NT2/D1 (cell line): Measurements from ENCODE around the gene COL20A1.
A peak's percentile ranks its signal among the peaks of the same experiment; 100 is the strongest.

Source experiments
- DNase-seq: peaks from one replicate; pipeline ENCODE4 v3.0.0-alpha.2; 2011; ENCODE audit warnings: low read depth, low spot score
- H3K27me3 ChIP-seq: 2 replicates; pipeline ENCODE4 v1.6.0; 2011; ENCODE audit warnings: mild to moderate bottlenecking; ENCODE audit not compliant: insufficient read length, insufficient read depth
- H3K36me3 ChIP-seq: 2 replicates; pipeline ENCODE4 v1.6.1; 2011; ENCODE audit warnings: mild to moderate bottlenecking, low read length, mixed read lengths; ENCODE audit not compliant: insufficient read depth, insufficient read length
- H3K4me1 ChIP-seq: 2 replicates; pipeline ENCODE4 v1.5.1; 2011; ENCODE audit not compliant: insufficient read depth, insufficient read length
- H3K4me3 ChIP-seq: 2 replicates; pipeline ENCODE4 v1.5.1; 2011; ENCODE audit warnings: low read depth; ENCODE audit not compliant: insufficient read length
- H3K9ac ChIP-seq: 2 replicates; pipeline ENCODE4 v1.6.0; 2011; ENCODE audit warnings: low read depth; ENCODE audit not compliant: insufficient read length
- H3K9me3 ChIP-seq: 2 replicates; pipeline ENCODE4 v1.5.1; 2011; ENCODE audit warnings: mild to moderate bottlenecking, low read length; ENCODE audit not compliant: insufficient read depth
- SUZ12 ChIP-seq: IDR thresholded peaks from 2 replicates; pipeline ENCODE4 v1.6.1; 2011; ENCODE audit not compliant: insufficient read length, insufficient read depth; ENCODE audit errors: extremely low read depth
- YY1 ChIP-seq: IDR thresholded peaks from 2 replicates; pipeline ENCODE4 v1.6.1; 2011; ENCODE audit not compliant: insufficient read length, insufficient read depth
- ZNF274 ChIP-seq: IDR thresholded peaks from 2 replicates; pipeline ENCODE4 v1.6.1; 2011; ENCODE audit warnings: mild to moderate bottlenecking, low read depth, low read length

COL20A1 gene

DNA sequence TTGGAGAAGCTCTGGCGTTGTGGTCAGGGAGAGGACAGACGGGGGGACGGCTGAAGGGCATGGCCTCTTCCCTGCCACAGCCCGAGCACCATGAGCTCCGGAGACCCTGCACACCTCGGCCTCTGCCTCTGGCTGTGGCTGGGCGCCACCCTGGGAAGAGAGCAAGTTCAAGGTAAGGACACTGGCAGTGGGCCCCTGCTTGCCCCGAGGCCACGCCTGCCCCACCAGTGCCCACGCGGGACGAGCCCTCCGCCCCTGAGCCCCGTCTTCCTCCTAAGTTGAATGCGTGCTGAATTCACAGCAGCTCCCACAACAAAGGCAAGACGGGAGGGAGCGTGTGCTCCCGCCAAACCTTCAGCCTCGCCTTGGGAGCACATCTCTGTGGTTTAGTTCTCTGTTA lies 2.0 kb downstream of the COL20A1 start:
- TF ChIP-seq YY1, result no peak
- TF ChIP-seq SUZ12, result no peak
- TF ChIP-seq ZNF274, result no peak
- Histone ChIP-seq H3K9ac (peak overlapping the region; percentile 21), H3K36me3 (peaks cover 23% of the 10 kb centered on the region), H3K27me3 (no peaks in the 10 kb centered on the region), H3K4me3 (no peak overlapping the region), H3K9me3 (no peaks in the 10 kb centered on the region), H3K4me1 (peaks cover 44% of the 10 kb centered on the region)
- DNase-seq, result no peak

DNA sequence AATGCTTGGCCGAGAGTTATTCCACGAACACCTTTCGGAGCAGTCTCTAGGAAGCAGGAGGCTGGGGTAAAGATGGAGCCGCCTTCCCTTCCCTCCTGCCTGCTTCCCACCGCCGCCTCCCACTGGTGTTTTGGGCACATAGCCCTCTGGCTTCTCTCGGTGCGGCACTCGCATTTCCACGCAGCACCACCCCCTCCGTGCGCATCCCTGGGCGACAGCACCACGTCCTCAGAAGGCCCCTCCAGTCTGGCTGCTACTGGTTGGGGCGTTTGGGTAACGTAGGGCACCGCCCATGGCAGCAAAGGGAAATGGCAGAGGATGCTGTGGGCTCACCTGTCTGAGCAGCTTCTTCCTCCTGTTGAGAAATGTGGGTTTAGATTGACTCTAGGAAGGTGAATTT lies 2.4 kb downstream of the COL20A1 start:
- Histone ChIP-seq H3K4me1 (peaks cover 40% of the 10 kb centered on the region), H3K27me3 (no peaks in the 10 kb centered on the region), H3K9ac (no peak overlapping the region), H3K9me3 (no peaks in the 10 kb centered on the region), H3K4me3 (no peak overlapping the region), H3K36me3 (peaks cover 19% of the 10 kb centered on the region)
- TF ChIP-seq YY1 (no peak), SUZ12 (no peak), ZNF274 (no peak)
- DNase-seq, result peak; percentile 25

DNA sequence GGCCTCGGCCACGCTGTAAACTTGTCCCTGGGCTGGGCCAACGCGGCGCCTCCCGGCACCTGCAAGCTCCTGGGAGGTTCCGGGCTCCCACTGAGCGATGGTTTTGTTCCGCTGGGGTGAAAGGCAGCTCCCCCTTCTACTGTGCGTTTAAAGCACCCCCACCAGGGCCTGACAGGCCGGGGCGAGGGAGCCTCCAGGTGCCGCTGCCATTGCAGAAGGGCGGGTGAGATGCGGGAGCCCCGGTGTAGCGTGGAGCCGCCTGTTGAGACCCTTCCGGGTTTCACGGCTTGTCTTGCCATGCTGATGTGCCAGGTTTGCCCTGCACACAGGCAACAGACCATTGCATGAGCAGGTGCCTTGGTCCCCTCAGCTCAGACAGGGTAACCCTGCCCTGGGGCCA lies 2.9 kb downstream of the COL20A1 start:
- DNase-seq, result no peak
- Histone ChIP-seq H3K9ac (no peak overlapping the region), H3K4me1 (peaks cover 37% of the 10 kb centered on the region), H3K27me3 (no peaks in the 10 kb centered on the region), H3K9me3 (no peaks in the 10 kb centered on the region), H3K4me3 (no peak overlapping the region), H3K36me3 (peaks cover 15% of the 10 kb centered on the region)
- TF ChIP-seq SUZ12, result no peak
- TF ChIP-seq YY1, result no peak

DNA sequence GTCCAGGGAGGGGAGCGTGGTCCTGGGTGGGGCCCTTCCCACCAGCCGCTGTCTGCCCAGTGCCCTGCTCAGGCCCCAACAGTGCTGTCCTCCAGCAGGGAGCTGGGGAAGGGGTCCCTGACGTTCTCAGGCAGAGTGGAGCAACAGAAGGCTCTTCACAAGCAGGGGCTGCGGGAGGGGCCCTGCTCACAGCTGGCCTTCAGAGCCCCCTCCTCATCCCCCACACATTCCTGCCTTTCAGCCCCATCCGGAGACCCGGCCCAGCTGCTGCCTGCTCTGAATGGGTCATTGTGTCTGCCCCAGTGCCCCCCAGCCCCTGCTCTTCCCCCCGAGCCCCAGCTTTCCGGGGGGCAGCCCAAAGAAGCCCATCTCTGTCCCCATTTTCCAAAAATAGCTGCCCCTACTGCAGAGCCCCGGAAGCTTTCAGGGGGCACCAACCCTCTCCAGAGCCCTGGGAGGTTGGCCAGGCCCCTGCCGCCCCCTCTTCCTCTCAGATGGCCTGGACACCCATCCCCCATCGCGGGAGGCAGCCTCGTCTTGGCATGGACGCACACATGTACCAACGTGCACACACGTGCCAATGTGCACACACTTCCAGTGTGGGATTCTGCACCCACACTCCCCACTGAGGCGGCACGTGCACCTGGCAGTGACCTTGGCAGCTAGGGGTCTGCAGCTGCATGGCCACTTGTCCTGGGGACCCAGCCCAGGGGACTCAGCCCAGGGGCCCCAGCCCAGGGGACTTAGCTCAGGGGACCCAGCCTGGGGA lies 3.7 kb downstream of the COL20A1 start:
- H3K4me1 ChIP-seq, result peaks cover 31% of the 10 kb centered on the region
- no peaks in the 10 kb centered on the region for H3K9me3 ChIP-seq
- TF ChIP-seq SUZ12 (no peak), ZNF274 (no peak), YY1 (no peak)
- H3K9ac ChIP-seq, result peak overlapping the region; percentile 22
- H3K36me3 ChIP-seq, result peaks cover 7% of the 10 kb centered on the region
- DNase-seq, result no peak
- no peaks in the 10 kb centered on the region for H3K27me3 ChIP-seq
- no peak overlapping the region for H3K4me3 ChIP-seq

DNA sequence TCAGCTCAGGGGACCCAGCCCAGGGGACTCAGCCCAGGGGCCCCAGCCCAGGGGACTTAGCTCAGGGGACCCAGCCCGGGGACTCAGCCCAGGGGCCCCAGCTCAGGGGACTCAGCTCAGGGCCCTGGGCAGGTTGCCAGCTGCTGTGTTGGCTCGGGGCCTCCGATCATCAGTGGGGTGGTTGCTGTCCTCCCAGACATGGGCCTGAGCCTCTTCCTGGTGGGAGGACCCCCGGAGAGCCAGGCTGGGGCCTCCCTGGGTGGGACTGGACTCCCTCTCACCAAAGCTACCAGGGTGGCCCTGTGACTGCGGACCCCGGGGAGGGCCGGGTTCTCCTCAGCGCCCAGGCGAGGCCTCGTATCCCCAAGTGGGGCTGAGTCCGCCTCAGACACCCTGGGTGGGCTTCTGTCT lies 4.4 kb downstream of the COL20A1 start:
- Histone ChIP-seq H3K4me3 (no peak overlapping the region), H3K9me3 (no peaks in the 10 kb centered on the region), H3K4me1 (peaks cover 30% of the 10 kb centered on the region), H3K9ac (no peak overlapping the region), H3K36me3 (peaks cover under 1% of the 10 kb centered on the region), H3K27me3 (no peaks in the 10 kb centered on the region)
- no peak for TF ChIP-seq ZNF274
- no peak for TF ChIP-seq YY1
- TF ChIP-seq SUZ12, result no peak
- no peak for DNase-seq

DNA sequence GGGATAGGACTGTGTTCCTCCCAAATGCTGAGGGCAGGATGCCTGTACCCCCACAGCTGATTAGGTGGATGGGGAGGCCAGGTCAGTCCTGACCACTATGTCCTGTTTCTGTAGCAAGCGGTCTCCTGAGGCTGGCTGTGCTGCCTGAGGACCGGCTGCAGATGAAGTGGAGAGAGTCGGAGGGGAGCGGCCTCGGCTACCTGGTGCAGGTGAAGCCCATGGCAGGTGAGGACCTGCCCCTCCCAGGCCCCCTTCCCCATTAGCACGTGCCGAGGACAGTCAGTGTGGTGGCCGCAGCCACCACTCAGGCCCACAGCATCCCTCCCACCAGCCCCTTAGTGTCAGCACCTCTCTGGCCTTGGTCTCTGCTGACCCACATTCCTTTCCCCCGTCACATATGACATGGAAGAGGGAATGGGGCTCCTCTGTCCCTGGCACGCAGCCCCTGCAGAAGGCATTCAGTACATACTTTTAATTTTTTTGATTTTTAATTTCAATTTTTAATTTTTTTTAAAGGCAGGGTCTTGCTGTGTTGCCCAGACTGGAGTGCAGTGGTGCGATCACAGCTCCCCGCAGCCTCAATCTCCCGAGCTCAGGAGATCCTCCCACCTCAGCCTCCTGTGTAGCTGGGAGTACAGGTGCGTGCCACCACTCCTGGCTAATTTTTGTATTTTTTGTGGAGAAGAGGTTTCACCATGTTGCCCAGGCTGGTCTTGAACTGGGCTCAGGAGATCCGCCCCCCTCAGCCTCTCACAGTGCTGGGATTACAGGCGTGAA lies 5.0 kb downstream of the COL20A1 start:
- Histone ChIP-seq H3K4me1 (peaks cover 30% of the 10 kb centered on the region), H3K9ac (no peak overlapping the region), H3K9me3 (no peaks in the 10 kb centered on the region), H3K36me3 (no peaks in the 10 kb centered on the region), H3K4me3 (no peak overlapping the region), H3K27me3 (no peaks in the 10 kb centered on the region)
- no peak for TF ChIP-seq SUZ12
- no peak for TF ChIP-seq YY1
- no peak for TF ChIP-seq ZNF274
- no peak for DNase-seq

DNA sequence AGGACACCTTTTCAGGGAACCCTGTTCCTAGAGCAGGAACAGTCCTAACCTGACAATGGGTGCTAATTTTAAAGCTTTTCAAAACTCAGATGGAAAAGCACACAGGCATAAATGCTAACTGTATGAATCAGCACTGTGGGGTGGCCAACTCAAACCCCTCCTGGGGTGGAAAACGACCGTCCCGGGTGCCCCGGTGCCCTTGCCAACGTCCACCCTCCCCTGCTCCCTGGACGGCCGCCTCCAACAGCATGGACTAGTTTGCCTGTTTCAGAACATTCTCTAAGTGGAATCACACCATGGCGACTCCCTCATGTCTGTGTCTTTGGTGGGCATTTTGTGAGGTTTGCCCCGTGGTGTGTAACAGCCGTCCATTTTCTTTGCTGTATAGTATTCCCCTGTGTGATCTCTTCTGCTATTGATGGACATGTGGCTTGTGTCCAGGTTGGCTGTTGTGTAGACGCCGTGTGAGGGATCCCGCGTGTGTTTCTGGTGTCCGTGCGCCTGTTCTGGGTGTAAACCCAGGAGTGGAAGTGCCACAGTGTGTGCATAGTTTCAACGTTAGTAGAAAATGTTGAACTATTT lies 5.8 kb downstream of the COL20A1 start:
- H3K9ac ChIP-seq, result no peak overlapping the region
- H3K9me3 ChIP-seq, result no peaks in the 10 kb centered on the region
- H3K36me3 ChIP-seq, result no peaks in the 10 kb centered on the region
- H3K27me3 ChIP-seq, result no peaks in the 10 kb centered on the region
- TF ChIP-seq ZNF274 (no peak), YY1 (no peak), SUZ12 (no peak)
- no peak for DNase-seq
- H3K4me1 ChIP-seq, result peaks cover 25% of the 10 kb centered on the region
- H3K4me3 ChIP-seq, result no peak overlapping the region
